GM12878 (cell line): ENCODE measurements around the gene ACVR1B.

ENCODE experiments used
- BCL11A ChIP-seq: IDR thresholded peaks from 2 replicates; pipeline ENCODE4 v1.6.1; 2011; ENCODE audit warnings: low read depth, low read length
- CHD2 ChIP-seq: IDR thresholded peaks from 2 replicates; pipeline ENCODE4 v1.6.1; 2011; ENCODE audit warnings: low read depth, low read length, improper control_type of control experiment, borderline replicate concordance
- CUX1 ChIP-seq: IDR thresholded peaks from 2 replicates; pipeline ENCODE4 v1.6.1; 2012; ENCODE audit warnings: improper control_type of control experiment, low read depth, low read length; ENCODE audit not compliant: insufficient replicate concordance
- SUPT20H ChIP-seq: IDR thresholded peaks from 2 replicates; pipeline ENCODE4 v1.6.1; 2011; ENCODE audit warnings: low read depth, mild to moderate bottlenecking, low read length, moderate library complexity, borderline replicate concordance; ENCODE audit not compliant: control insufficient read depth
- SUZ12 ChIP-seq: fragments of 200-600 bp; sonication (generic); IDR thresholded peaks from one replicate; pipeline ENCODE4 v1.6.1; 2018; ENCODE audit warnings: antibody characterized with exemption, mild to moderate bottlenecking; ENCODE audit not compliant: unreplicated experiment
- USF2 ChIP-seq: IDR thresholded peaks from 2 replicates; pipeline ENCODE4 v1.6.1; 2011; ENCODE audit warnings: low read depth, low read length, improper control_type of control experiment, borderline replicate concordance

- TF ChIP-seq CUX1 (no peak), SUPT20H (no peak), BCL11A (no peak), SUZ12 (no peak), USF2 (no peak), CHD2 (no peak)
Observed at GRCh38 chr12:51915951-51916350, 35.5 kb upstream of the ACVR1B start.
